ENCODE results near the gene HNRNPC.
"Not testable (repeated sequence)": the region's sequence is repeated elsewhere in the genome, so short reads cannot be mapped to it uniquely, and the experiment has no call there.

HNRNPC gene

DNA sequence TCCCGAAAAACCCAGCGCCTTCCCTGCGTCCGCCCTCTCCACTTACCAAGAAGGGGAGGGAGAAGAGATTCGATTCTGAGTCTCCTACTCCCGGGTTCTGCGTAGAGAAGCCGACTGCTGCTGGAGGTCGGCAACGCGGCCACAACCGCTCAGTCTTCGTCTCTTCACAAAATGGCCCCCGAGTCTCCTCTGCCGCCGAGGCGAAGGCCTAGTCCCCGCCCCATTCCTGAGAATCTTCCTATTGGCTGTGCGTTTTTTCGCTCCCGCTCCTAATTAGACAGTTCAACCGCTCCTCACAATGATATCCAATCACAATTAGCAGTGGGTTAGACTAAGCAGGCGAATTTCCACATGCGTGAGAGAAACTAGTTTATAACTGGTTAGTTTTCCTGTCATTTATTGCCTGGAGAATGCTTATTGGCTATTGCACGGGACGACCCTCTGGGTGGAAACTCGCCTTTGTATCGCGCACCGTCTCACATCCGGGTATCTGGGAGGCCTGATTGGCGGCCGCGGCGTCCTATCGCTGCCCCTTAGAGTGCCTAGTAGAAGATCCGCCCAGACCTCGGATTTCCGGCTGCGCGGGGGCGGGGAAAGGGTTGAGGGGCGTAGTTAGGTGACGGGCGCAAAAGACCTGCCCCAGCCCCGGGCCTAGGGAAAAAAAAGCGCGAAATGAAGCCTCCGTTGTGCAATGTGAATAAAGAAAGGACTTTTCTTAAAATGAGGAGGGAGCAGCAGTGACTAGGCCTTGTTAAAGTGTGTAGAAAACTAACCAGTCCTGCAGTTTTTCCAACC lies at the start of gene HNRNPC:
Gene HNRNPC, minus strand, starts transcription at position 191 of the 795 bp plus-strand sequence. CDS start 35,249 bp downstream, outside the sequence.
- peaks cover 0 to 2% (median 0%) of the 10 kb centered on the region in 5 donors for H3K27me3 ChIP-seq (ENCODE audit: control insufficient read depth in 5 of 5, insufficient read depth in 4 of 5, low read length in 5 of 5)
- peak within 1 kb of the TSS; percentile 100 for H3K27ac ChIP-seq (ENCODE audit: low read depth, low read length)
- H3K9ac ChIP-seq (ENCODE audit: low read length in 5 of 5) = peak within 1 kb of the TSS; percentile 95 to 100 (median 100)
- peak within 1 kb of the TSS; percentile 82 to 100 (median 100) for H3K4me3 ChIP-seq (ENCODE audit: low read depth in 1 of 5, low read length in 5 of 5)
- no peaks in the 10 kb centered on the region for H3K9me3 ChIP-seq (ENCODE audit: control insufficient read depth in 5 of 5, low read length in 5 of 5)
- H3K36me3 ChIP-seq (ENCODE audit: control insufficient read depth in 5 of 5, insufficient read depth in 5 of 5, low read length in 5 of 5) = peaks cover 3 to 15% (median 4%) of the 10 kb centered on the region in 5 donors
- peaks cover 3 to 48% (median 41%) of the 10 kb centered on the region in 5 donors for H3K4me1 ChIP-seq (ENCODE audit: control insufficient read depth in 5 of 5, insufficient read depth in 5 of 5, low read length in 5 of 5)

DNA sequence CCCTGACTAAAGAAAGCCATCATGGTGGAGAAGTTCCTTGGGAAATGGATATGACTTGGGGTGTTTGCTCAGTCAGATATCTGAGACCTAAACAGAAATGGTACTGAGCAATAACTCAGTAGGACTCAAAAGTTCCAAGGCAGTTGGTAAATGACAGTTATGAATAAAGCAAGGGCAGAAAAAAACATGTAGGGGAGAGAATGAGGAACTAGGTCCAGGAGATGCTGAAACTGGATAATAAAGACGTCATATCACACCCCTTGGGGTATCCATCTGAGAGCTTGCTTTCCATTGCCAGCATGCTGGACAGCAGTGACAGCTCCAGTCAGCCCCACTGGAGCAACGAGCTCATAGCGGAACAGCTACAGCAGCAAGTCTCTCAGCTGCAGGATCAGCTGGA lies 48.2 kb upstream of the HNRNPC start:
- Histone ChIP-seq H3K4me3 (ENCODE audit: low read depth in 1 of 5, low read length in 5 of 5) (no peak overlapping the region), H3K36me3 (ENCODE audit: control insufficient read depth in 5 of 5, insufficient read depth in 5 of 5, low read length in 5 of 5) (no peaks in the 10 kb centered on the region), H3K4me1 (ENCODE audit: control insufficient read depth in 5 of 5, insufficient read depth in 5 of 5, low read length in 5 of 5) (peaks cover 0 to 10% (median 0%) of the 10 kb centered on the region in 5 donors), H3K27ac (ENCODE audit: low read depth, low read length) (no peak overlapping the region), H3K9ac (ENCODE audit: low read length in 5 of 5) (no peak overlapping the region), H3K27me3 (ENCODE audit: control insufficient read depth in 5 of 5, insufficient read depth in 4 of 5, low read length in 5 of 5) (peaks cover 0 to 5% (median 0%) of the 10 kb centered on the region in 5 donors), H3K9me3 (ENCODE audit: control insufficient read depth in 5 of 5, low read length in 5 of 5) (no peaks in the 10 kb centered on the region)

DNA sequence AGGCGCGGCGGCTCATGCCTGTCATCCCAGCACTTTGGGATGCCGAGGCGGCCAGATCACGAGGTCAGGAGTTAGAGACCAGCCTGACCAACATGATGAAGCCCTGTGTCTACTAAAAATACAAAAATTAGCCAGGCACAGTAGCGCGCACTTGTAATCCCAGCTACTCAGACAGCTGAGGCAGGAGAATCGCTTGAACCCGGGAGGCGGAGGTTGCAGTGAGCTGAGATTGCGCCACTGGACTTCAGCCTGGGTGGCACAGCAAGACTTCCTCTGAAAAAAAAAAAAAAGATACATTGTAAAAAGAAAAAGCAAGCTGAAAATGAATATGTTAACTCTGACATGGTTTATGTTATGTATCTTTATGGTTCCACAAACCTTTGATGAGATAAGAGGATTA lies 44.3 kb upstream of the HNRNPC start:
- Histone ChIP-seq H3K27ac (ENCODE audit: low read depth, low read length) (no peak overlapping the region), H3K9me3 (ENCODE audit: control insufficient read depth in 5 of 5, low read length in 5 of 5) (no peaks in the 10 kb centered on the region), H3K9ac (ENCODE audit: low read length in 5 of 5) (no peak overlapping the region), H3K36me3 (ENCODE audit: control insufficient read depth in 5 of 5, insufficient read depth in 5 of 5, low read length in 5 of 5) (no peaks in the 10 kb centered on the region), H3K4me3 (ENCODE audit: low read depth in 1 of 5, low read length in 5 of 5) (no peak overlapping the region), H3K27me3 (ENCODE audit: control insufficient read depth in 5 of 5, insufficient read depth in 4 of 5, low read length in 5 of 5) (no peaks in the 10 kb centered on the region), H3K4me1 (ENCODE audit: control insufficient read depth in 5 of 5, insufficient read depth in 5 of 5, low read length in 5 of 5) (peaks cover 0 to 8% (median 6%) of the 10 kb centered on the region in 5 donors)

DNA sequence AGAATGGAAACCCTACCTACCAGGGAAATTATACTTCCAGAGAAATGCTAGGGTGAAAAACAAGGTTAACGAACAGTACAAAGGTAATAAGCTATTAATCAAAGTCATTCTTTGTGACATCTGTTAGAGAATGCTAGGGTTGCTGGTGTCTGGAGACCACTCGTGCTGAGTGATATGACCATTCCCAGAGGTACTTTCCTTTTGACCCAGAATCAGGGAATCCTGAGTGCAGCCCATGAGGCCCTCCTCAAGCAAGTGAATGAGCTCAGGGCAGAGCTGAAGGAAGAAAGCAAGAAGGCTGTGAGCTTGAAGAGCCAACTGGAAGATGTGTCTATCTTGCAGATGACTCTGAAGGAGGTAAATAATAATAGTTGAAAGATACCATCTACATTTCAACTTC lies 42.4 kb upstream of the HNRNPC start:
- no peaks in the 10 kb centered on the region for H3K27me3 ChIP-seq (ENCODE audit: control insufficient read depth in 5 of 5, insufficient read depth in 4 of 5, low read length in 5 of 5)
- H3K4me1 ChIP-seq (ENCODE audit: control insufficient read depth in 5 of 5, insufficient read depth in 5 of 5, low read length in 5 of 5) = peaks cover 0 to 14% (median 11%) of the 10 kb centered on the region in 5 donors
- no peak overlapping the region for H3K9ac ChIP-seq (ENCODE audit: low read length in 5 of 5)
- H3K9me3 ChIP-seq (ENCODE audit: control insufficient read depth in 5 of 5, low read length in 5 of 5) = no peaks in the 10 kb centered on the region
- H3K27ac ChIP-seq (ENCODE audit: low read depth, low read length) = no peak overlapping the region
- H3K36me3 ChIP-seq (ENCODE audit: control insufficient read depth in 5 of 5, insufficient read depth in 5 of 5, low read length in 5 of 5) = no peaks in the 10 kb centered on the region
- no peak overlapping the region for H3K4me3 ChIP-seq (ENCODE audit: low read depth in 1 of 5, low read length in 5 of 5)

DNA sequence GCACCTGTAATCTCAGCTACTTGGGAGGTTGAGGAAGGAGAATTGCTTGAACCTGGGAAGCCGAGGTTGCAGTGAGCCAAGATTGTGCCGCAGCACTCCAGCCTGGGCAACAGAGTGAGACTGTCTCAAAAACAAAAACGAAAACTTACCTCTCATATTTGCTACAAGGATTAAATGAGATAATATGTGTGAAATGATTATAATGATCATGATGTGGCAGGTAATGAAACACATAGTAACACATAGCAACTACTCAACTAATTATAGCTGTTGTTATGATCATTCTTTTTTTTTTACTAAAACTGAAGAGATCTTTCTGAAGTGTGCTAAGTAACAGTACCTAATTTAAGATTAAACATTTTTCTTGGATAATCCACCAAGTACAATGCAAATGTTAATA lies 40.7 kb upstream of the HNRNPC start:
- no peaks in the 10 kb centered on the region for H3K27me3 ChIP-seq (ENCODE audit: control insufficient read depth in 5 of 5, insufficient read depth in 4 of 5, low read length in 5 of 5)
- no peak overlapping the region for H3K27ac ChIP-seq (ENCODE audit: low read depth, low read length)
- H3K4me1 ChIP-seq (ENCODE audit: control insufficient read depth in 5 of 5, insufficient read depth in 5 of 5, low read length in 5 of 5) = peaks cover 0 to 14% (median 11%) of the 10 kb centered on the region in 5 donors
- H3K4me3 ChIP-seq (ENCODE audit: low read depth in 1 of 5, low read length in 5 of 5) = no peak overlapping the region
- H3K9me3 ChIP-seq (ENCODE audit: control insufficient read depth in 5 of 5, low read length in 5 of 5) = no peaks in the 10 kb centered on the region
- H3K9ac ChIP-seq (ENCODE audit: low read length in 5 of 5) = no peak overlapping the region
- H3K36me3 ChIP-seq (ENCODE audit: control insufficient read depth in 5 of 5, insufficient read depth in 5 of 5, low read length in 5 of 5) = no peaks in the 10 kb centered on the region

DNA sequence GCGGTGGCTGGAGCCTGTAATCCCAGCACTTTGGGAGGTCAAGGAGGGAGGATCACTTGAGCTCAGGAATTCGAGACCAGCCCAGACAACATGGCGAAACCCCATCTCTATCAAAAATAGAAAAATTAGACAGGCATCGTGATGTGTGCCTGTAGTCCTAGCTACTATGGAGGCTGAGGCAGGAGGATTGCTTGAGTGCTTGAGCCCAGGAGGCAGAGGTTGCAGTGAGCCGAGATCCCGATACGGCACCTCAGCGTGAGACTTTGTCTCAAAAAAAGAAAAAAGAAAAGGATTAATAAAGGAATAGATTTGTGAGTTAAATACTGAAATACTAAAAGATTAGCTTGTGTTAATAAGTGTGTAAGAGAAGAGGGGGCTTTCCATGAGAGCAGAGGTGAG lies 40.0 kb upstream of the HNRNPC start:
- no peaks in the 10 kb centered on the region for H3K36me3 ChIP-seq (ENCODE audit: control insufficient read depth in 5 of 5, insufficient read depth in 5 of 5, low read length in 5 of 5)
- no peak overlapping the region for H3K9ac ChIP-seq (ENCODE audit: low read length in 5 of 5)
- H3K4me3 ChIP-seq (ENCODE audit: low read depth in 1 of 5, low read length in 5 of 5) = peak overlapping the region; percentile 57 to 70 (median 62)
- H3K27me3 ChIP-seq (ENCODE audit: control insufficient read depth in 5 of 5, insufficient read depth in 4 of 5, low read length in 5 of 5) = no peaks in the 10 kb centered on the region
- H3K4me1 ChIP-seq (ENCODE audit: control insufficient read depth in 5 of 5, insufficient read depth in 5 of 5, low read length in 5 of 5) = peaks cover 0 to 14% (median 11%) of the 10 kb centered on the region in 5 donors
- H3K9me3 ChIP-seq (ENCODE audit: control insufficient read depth in 5 of 5, low read length in 5 of 5) = no peaks in the 10 kb centered on the region
- H3K27ac ChIP-seq (ENCODE audit: low read depth, low read length) = no peak overlapping the region

DNA sequence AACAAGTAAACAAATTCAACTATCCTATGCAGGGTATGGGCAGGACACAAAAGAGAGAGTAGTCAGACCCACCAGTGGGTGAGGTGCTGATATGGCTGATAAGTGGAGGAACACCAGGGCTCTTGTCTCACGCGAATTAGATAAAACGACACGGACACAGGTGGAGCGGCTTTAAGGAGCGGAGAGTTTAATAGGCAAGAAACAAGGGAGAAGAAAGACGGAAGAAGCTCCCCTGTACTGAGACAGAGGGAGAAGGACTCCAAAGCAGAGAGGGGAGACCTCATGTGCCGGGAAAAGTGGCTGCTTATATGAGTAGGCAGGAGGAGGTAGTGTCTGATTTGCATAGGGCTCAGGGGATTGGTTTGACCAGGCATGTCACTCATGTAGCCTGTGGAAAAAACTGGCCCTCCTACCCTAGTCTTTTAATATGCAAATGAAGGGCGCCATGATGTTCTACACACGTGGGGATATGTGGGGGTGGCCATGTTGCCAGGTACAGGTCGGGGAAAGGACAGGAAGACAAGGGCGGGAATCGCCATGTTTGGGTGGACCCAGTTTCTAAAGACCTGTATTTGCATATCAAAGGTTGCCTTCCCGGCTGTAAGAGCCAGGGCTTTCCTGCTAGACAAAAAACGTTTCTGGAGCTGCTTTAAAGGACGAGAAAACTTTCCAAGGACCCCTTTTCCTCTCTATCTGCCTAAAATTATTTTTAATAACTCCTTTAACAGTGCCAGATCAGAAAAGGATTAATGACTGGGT lies 39.4 kb upstream of the HNRNPC start:
- Histone ChIP-seq H3K4me1 (ENCODE audit: control insufficient read depth in 5 of 5, insufficient read depth in 5 of 5, low read length in 5 of 5) (peaks cover 0 to 14% (median 11%) of the 10 kb centered on the region in 5 donors), H3K4me3 (ENCODE audit: low read depth in 1 of 5, low read length in 5 of 5) (peak overlapping the region; percentile 57 to 70 (median 62)), H3K9me3 (ENCODE audit: control insufficient read depth in 5 of 5, low read length in 5 of 5) (no peaks in the 10 kb centered on the region), H3K27me3 (ENCODE audit: control insufficient read depth in 5 of 5, insufficient read depth in 4 of 5, low read length in 5 of 5) (no peaks in the 10 kb centered on the region), H3K9ac (ENCODE audit: low read length in 5 of 5) (peak overlapping the region in 4 of 5 donors; percentile 37 to 58 (median 40)), H3K36me3 (ENCODE audit: control insufficient read depth in 5 of 5, insufficient read depth in 5 of 5, low read length in 5 of 5) (no peaks in the 10 kb centered on the region), H3K27ac (ENCODE audit: low read depth, low read length) (no peak overlapping the region)

DNA sequence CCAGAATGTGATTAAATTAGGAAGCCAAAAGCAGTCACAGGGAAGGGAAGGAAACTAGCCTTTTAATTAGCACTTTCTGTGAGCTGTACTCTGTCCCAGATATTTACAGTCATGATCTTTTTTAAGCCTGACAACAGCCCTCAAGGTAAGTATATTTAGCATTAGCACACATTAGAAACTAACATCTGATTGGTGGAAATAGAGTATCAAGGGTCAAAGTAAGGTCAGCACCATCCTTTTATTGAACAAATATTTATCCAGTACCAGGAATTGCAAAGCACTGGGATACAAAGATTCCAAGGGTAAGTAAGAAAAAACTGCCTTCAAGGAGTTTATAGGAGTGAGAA lies 38.9 kb upstream of the HNRNPC start:
- no peaks in the 10 kb centered on the region for H3K36me3 ChIP-seq (ENCODE audit: control insufficient read depth in 5 of 5, insufficient read depth in 5 of 5, low read length in 5 of 5)
- H3K27ac ChIP-seq (ENCODE audit: low read depth, low read length) = no peak overlapping the region
- H3K4me3 ChIP-seq (ENCODE audit: low read depth in 1 of 5, low read length in 5 of 5) = peak overlapping the region; percentile 57 to 70 (median 62)
- H3K9me3 ChIP-seq (ENCODE audit: control insufficient read depth in 5 of 5, low read length in 5 of 5) = no peaks in the 10 kb centered on the region
- no peaks in the 10 kb centered on the region for H3K27me3 ChIP-seq (ENCODE audit: control insufficient read depth in 5 of 5, insufficient read depth in 4 of 5, low read length in 5 of 5)
- peak overlapping the region in 4 of 5 donors; percentile 37 to 58 (median 40) for H3K9ac ChIP-seq (ENCODE audit: low read length in 5 of 5)
- H3K4me1 ChIP-seq (ENCODE audit: control insufficient read depth in 5 of 5, insufficient read depth in 5 of 5, low read length in 5 of 5) = peaks cover 0 to 14% (median 11%) of the 10 kb centered on the region in 5 donors

DNA sequence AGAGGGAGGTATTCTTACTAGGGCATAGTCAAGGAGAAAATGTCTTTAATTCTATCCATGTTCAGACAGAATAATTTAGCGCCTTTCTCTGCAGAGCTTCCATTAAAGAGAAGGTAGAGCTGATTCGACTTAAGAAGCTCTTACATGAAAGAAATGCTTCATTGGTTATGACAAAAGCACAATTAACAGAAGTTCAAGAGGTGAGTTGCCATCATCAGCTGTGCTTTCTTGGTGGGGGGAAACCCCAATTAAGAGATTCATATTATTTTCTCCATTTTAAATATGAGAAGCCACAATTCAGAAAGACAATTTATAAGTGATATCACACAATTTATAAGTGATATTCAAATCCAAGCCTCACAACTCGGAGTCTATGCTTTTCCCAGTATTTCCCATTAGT lies 38.4 kb upstream of the HNRNPC start:
- Histone ChIP-seq H3K27ac (ENCODE audit: low read depth, low read length) (no peak overlapping the region), H3K4me3 (ENCODE audit: low read depth in 1 of 5, low read length in 5 of 5) (no peak overlapping the region), H3K36me3 (ENCODE audit: control insufficient read depth in 5 of 5, insufficient read depth in 5 of 5, low read length in 5 of 5) (no peaks in the 10 kb centered on the region), H3K9ac (ENCODE audit: low read length in 5 of 5) (no peak overlapping the region), H3K4me1 (ENCODE audit: control insufficient read depth in 5 of 5, insufficient read depth in 5 of 5, low read length in 5 of 5) (peaks cover 0 to 14% (median 11%) of the 10 kb centered on the region in 5 donors), H3K9me3 (ENCODE audit: control insufficient read depth in 5 of 5, low read length in 5 of 5) (no peaks in the 10 kb centered on the region), H3K27me3 (ENCODE audit: control insufficient read depth in 5 of 5, insufficient read depth in 4 of 5, low read length in 5 of 5) (no peaks in the 10 kb centered on the region)

DNA sequence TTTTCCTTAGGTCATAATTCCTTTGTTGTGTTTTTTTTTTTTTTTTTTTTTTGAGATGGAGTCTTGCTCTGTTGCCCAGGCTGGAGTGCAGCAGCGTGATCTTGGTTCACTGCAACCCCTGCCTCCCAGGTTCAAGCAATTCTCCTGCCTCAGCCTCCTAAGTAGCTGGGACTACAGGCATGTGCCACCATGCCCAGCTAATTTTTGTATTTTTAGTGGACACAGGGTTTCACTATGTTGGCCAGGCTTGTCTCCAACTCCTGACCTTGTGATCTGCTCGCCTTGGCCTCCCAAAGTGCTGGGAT lies 33.5 kb upstream of the HNRNPC start:
- not testable (repeated sequence) for H3K4me1 ChIP-seq (ENCODE audit: control insufficient read depth in 5 of 5, insufficient read depth in 5 of 5, low read length in 5 of 5); H3K36me3 ChIP-seq (ENCODE audit: control insufficient read depth in 5 of 5, insufficient read depth in 5 of 5, low read length in 5 of 5); H3K4me3 ChIP-seq (ENCODE audit: low read depth in 1 of 5, low read length in 5 of 5); H3K27me3 ChIP-seq (ENCODE audit: control insufficient read depth in 5 of 5, insufficient read depth in 4 of 5, low read length in 5 of 5); H3K9ac ChIP-seq (ENCODE audit: low read length in 5 of 5); H3K9me3 ChIP-seq (ENCODE audit: control insufficient read depth in 5 of 5, low read length in 5 of 5); H3K27ac ChIP-seq (ENCODE audit: low read depth, low read length)
